Measurements from ENCODE around the gene CACNG4. TPM values are rescaled to one million over a fixed set of nuclear protein-coding genes. Genes with fewer than 3 reads are reported as not detected.

Gene CACNG4
- total RNA-seq, 6 donors from 2014 or later = 2.1 to 27.8 (median 8.0) TPM

DNA sequence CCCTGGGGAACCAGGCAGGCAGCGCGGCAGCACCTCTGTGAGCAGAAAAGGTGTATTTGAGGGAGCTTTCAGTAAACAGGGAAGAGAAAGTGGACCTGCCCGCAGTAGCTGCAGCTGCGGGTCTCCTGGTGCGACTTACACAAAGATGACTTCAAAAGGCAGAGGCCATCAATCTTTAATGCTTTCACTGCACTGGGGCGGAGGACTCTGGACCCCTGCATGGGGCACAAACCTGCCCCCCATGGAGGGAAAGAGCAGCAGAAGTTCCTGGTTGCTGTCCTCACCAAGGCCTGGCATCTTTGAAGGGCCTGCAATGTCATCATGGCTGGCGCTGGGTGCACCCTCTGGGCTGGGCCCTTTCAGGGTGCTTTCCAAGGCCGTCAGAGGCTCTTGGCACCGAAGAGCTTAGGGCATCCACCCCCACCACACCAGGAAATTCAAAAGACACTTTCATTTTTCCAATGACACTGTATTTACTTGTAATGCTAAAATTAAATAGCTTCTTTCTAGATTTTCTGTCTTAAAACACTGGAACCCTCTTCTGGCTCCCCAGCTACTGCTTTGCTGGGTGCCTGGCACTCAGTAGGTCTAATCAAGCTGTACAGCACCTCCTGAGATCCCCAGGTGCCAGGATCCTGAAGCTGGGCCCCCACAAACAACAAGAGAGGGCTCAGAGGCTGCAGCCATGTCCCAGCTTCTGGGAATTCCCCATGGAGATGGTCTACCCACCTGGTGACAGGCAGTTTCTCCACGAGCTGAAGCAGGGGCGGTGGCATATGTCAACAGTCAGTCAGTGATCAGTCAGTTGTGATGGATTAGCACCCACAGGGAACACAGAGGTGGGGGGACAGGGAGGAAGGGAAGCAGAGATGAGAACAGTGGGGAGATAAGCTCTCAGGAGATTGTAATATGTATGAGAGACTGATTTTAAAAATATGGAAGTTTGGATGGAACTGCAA, 77.7 kb downstream of the CACNG4 start:
- H3K36me3 ChIP-seq = no peaks in the 10 kb centered on the region
- WGBS, 2 donors = 56 to 58% methylated on average over 10 to 11 of the region's 11 CpGs
- ATAC-seq (ENCODE audit: low FRiP score in 2 of 2) (no peak), DNase-seq (peak in 1 of 2 donors; percentile 39)
- H3K9me3 ChIP-seq = peaks cover 0 to under 1% (median 0%) of the 10 kb centered on the region in 4 donors
- H3K27me3 ChIP-seq = no peaks in the 10 kb centered on the region
- H3K4me3 ChIP-seq = no peak overlapping the region
- H3K4me1 ChIP-seq = no peaks in the 10 kb centered on the region
- no peak for TF ChIP-seq POLR2AphosphoS5 (IDR thresholded peaks at IDR 0.05)
- TF ChIP-seq POLR2A (IDR thresholded peaks at IDR 0.05) = no peak
- TF ChIP-seq, protein P1, sequence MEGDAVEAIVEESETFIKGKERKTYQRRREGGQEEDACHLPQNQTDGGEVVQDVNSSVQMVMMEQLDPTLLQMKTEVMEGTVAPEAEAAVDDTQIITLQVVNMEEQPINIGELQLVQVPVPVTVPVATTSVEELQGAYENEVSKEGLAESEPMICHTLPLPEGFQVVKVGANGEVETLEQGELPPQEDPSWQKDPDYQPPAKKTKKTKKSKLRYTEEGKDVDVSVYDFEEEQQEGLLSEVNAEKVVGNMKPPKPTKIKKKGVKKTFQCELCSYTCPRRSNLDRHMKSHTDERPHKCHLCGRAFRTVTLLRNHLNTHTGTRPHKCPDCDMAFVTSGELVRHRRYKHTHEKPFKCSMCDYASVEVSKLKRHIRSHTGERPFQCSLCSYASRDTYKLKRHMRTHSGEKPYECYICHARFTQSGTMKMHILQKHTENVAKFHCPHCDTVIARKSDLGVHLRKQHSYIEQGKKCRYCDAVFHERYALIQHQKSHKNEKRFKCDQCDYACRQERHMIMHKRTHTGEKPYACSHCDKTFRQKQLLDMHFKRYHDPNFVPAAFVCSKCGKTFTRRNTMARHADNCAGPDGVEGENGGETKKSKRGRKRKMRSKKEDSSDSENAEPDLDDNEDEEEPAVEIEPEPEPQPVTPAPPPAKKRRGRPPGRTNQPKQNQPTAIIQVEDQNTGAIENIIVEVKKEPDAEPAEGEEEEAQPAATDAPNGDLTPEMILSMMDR (IDR thresholded peaks at IDR 0.05) = no peak
- TF ChIP-seq EP300 (IDR thresholded peaks at IDR 0.05) = no peak
- no peak overlapping the region for H3K27ac ChIP-seq

DNA sequence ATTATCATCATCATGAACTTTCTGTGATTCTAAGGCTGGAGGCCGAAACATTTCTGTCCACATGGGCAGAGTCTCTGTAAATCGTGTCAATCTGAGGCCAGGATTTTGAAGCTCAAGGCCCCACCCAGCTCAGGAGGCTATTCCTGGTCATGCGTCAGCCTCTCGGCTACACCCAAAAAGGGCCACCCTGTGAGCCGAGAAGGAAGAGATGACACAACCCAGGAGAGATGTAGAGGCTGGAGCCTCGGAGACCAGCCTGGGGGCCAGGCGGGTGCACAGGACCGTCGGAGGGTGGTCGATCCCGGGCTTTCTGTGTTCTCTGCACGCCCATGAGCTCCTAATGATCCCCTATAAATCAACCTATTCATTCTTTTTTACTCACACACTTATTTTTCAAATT, 78.8 kb downstream of the CACNG4 start:
- ATAC-seq (ENCODE audit: low FRiP score in 2 of 2) (no peak), DNase-seq (peak in 1 of 2 donors; percentile 31)
- no peak for TF ChIP-seq POLR2AphosphoS5 (IDR thresholded peaks at IDR 0.05)
- no peaks in the 10 kb centered on the region for H3K27me3 ChIP-seq
- H3K9me3 ChIP-seq = peaks cover 0 to 11% (median 2%) of the 10 kb centered on the region in 4 donors
- no peak overlapping the region for H3K4me3 ChIP-seq
- no peak overlapping the region for H3K27ac ChIP-seq
- no peaks in the 10 kb centered on the region for H3K36me3 ChIP-seq
- H3K4me1 ChIP-seq = no peaks in the 10 kb centered on the region
- WGBS, 2 donors = 85 to 86% methylated on average over 12 of the region's 12 CpGs

DNA sequence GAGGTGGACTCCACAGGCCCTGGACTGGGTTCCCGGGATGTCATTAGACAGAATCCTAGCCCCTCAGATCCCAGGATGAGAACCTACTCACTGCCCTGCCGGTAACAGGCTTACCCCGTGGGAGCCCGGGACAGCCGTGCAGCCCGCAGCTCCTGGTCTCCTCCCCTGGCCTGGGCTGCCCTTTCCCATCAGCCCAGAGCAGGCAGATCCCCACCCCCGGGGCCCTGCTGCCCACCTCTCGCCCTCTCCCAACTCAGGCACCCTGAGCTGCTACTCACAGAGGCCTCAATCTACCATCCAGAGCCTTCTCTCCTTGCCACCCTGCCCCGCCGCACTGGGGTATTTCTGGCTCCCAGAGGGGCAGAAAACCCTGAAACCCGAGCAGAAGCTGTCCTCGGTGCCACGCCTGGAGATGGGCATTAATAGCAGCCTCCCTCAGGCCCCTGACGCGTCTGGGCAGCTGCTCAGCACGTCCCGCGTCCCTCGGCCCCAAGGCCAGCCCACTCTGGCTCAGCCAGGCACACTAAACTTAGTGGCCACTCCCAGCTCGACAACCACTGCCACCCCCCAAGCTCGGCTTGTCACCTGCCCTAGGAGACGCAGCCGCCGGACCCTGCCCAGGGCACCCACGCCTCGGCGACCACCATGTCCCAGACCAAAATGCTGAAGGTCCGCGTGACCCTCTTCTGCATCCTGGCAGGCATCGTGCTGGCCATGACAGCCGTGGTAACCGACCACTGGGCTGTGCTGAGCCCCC, 79.7 kb downstream of the CACNG4 start, which contains the start of gene CACNG1:
TSS of gene CACNG1 (plus strand) at position 539 of the 757 bp plus-strand sequence. CDS start at position 646, 107 bp downstream.
- DNase-seq (peak in 1 of 2 donors; percentile 67), ATAC-seq (ENCODE audit: low FRiP score in 2 of 2) (peak in 1 of 2 donors; percentile 16)
- H3K27ac ChIP-seq = no peak within 1 kb of the TSS
- TF ChIP-seq EP300 (IDR thresholded peaks at IDR 0.05) (no peak), POLR2A (IDR thresholded peaks at IDR 0.05) (no peak), POLR2AphosphoS5 (IDR thresholded peaks at IDR 0.05) (no peak)
- TF ChIP-seq, protein P1 (IDR thresholded peaks at IDR 0.05) = no peak
- 87 to 90% methylated on average over 13 to 28 of the region's 32 CpGs for WGBS, 2 donors
- H3K27me3 ChIP-seq = no peaks in the 10 kb centered on the region
- peaks cover 6 to 20% (median 10%) of the 10 kb centered on the region in 4 donors for H3K9me3 ChIP-seq
- no peak within 1 kb of the TSS for H3K4me3 ChIP-seq
- no peaks in the 10 kb centered on the region for H3K4me1 ChIP-seq
- no peaks in the 10 kb centered on the region for H3K36me3 ChIP-seq

- TF ChIP-seq POLR2A (IDR thresholded peaks at IDR 0.05) = no peak
- TF ChIP-seq EP300 (IDR thresholded peaks at IDR 0.05) = no peak
- TF ChIP-seq, protein P1 (IDR thresholded peaks at IDR 0.05) = no peak
- TF ChIP-seq POLR2AphosphoS5 (IDR thresholded peaks at IDR 0.05) = no peak
- DNase-seq = no peak
- Histone ChIP-seq H3K27ac (no peak overlapping the region), H3K4me1 (no peaks in the 10 kb centered on the region), H3K9me3 (peaks cover 10 to 28% (median 15%) of the 10 kb centered on the region in 4 donors), H3K27me3 (no peaks in the 10 kb centered on the region), H3K4me3 (no peak overlapping the region), H3K36me3 (no peaks in the 10 kb centered on the region)
- WGBS, 2 donors = 85 to 90% methylated on average over 5 of the region's 5 CpGs
- ATAC-seq (ENCODE audit: low FRiP score in 2 of 2) = no peak
Observed at GRCh38 chr17:67044940-67045339, 80.4 kb downstream of the CACNG4 start.

- no peaks in the 10 kb centered on the region for H3K27me3 ChIP-seq
Observed at GRCh38 chr17:67046398-67046797, 81.9 kb downstream of the CACNG4 start.

More at GRCh38 chr17:67046398-67046797, 81.9 kb downstream of the CACNG4 start:
- ATAC-seq (ENCODE audit: low FRiP score in 2 of 2) (no peak), DNase-seq (peak in 1 of 2 donors; percentile 15)
- TF ChIP-seq POLR2A (IDR thresholded peaks at IDR 0.05) = no peak
- TF ChIP-seq EP300 (IDR thresholded peaks at IDR 0.05) = no peak
- no peak for TF ChIP-seq POLR2AphosphoS5 (IDR thresholded peaks at IDR 0.05)
- TF ChIP-seq, protein P1 (IDR thresholded peaks at IDR 0.05) = no peak
- 85 to 100% methylated on average over 2 to 4 of the region's 4 CpGs for WGBS, 2 donors
- Histone ChIP-seq H3K9me3 (peaks cover 10 to 32% (median 16%) of the 10 kb centered on the region in 4 donors), H3K4me1 (no peaks in the 10 kb centered on the region), H3K27ac (no peak overlapping the region), H3K36me3 (no peaks in the 10 kb centered on the region), H3K4me3 (no peak overlapping the region)

Measured in upper lobe of left lung (tissue), 6 donors.